CD4-positive, alpha-beta memory T cell (primary cell): ENCODE results near the gene BET1. TPM values are rescaled to one million over a fixed set of nuclear protein-coding genes. Genes with fewer than 3 reads are reported as not detected.
A peak's percentile ranks its signal among the peaks of the same experiment; 100 is the strongest.

Source experiments
- CTCF ChIA-PET: fragments of 350-600 bp; sonication (Branson Sonifier 250); formaldehyde crosslinking; loops from one replicate; lab custom pipeline; 2021; ENCODE audit warnings: inconsistent platforms; ENCODE audit not compliant: partially characterized antibody; lab: Charles Lee
- POLR2A ChIA-PET: fragments of 350-600 bp; sonication (Branson Sonifier 250); formaldehyde crosslinking; loops from one replicate; lab custom pipeline; 2021; ENCODE audit not compliant: partially characterized antibody; lab: Charles Lee
- DNase-seq, 5 donors: peaks; one replicate each; pipeline versions ENCODE4 v3.0.0 to v3.0.0-alpha.2; 2020 to 2022; ENCODE audit warnings: mixed read lengths in 1 of 5
- H3K27ac ChIP-seq: one replicate; pipeline ENCODE4 v1.7.0; 2013; ENCODE audit warnings: low read depth, low read length
- H3K27me3 ChIP-seq: 2 replicates; pipeline ENCODE4 v1.7.0; 2013; ENCODE audit warnings: mild to moderate bottlenecking, low read length, moderate library complexity; ENCODE audit not compliant: insufficient read depth
- H3K36me3 ChIP-seq: 2 replicates; pipeline ENCODE4 v1.7.0; 2013; ENCODE audit warnings: mild to moderate bottlenecking, low read length, moderate library complexity; ENCODE audit not compliant: insufficient read depth
- H3K4me1 ChIP-seq: 2 replicates; pipeline ENCODE4 v1.7.0; 2013; ENCODE audit warnings: mild to moderate bottlenecking, low read length, moderate library complexity; ENCODE audit not compliant: insufficient read depth
- H3K4me3 ChIP-seq, 2 donors: one replicate each; pipeline ENCODE4 v1.7.0; 2013; ENCODE audit warnings: low read length in 2 of 2, mild to moderate bottlenecking in 1 of 2
- H3K9me3 ChIP-seq, 2 donors: one replicate each; pipeline ENCODE4 v1.7.0; 2013; ENCODE audit warnings: low read length in 2 of 2, control low read depth in 1 of 2; ENCODE audit not compliant: control insufficient read depth in 1 of 2
- H3K27ac Mint-ChIP-seq, 7 donors: one replicate each; pipeline ENCODE4 v1.8.0; 2020 to 2021; ENCODE audit warnings: mixed read lengths in 7 of 7, mild to moderate bottlenecking in 6 of 7, inconsistent platforms in 3 of 7, moderate library complexity in 3 of 7
- H3K27me3 Mint-ChIP-seq, 2 donors: one replicate each; pipeline ENCODE4 v1.8.0; 2020 to 2021; ENCODE audit warnings: mixed read lengths in 2 of 2
- H3K36me3 Mint-ChIP-seq, 2 donors: one replicate each; pipeline ENCODE4 v1.8.0; 2020 to 2021; ENCODE audit warnings: mixed read lengths in 2 of 2, inconsistent platforms in 1 of 2, mild to moderate bottlenecking in 1 of 2
- H3K4me1 Mint-ChIP-seq, 4 donors: one replicate each; pipeline ENCODE4 v1.8.0; 2020 to 2021; ENCODE audit warnings: mixed read lengths in 4 of 4, mild to moderate bottlenecking in 1 of 4
- H3K4me3 Mint-ChIP-seq, 8 donors: one replicate each; pipeline ENCODE4 v1.8.0; 2020 to 2021; ENCODE audit warnings: mixed read lengths in 8 of 8, mild to moderate bottlenecking in 7 of 8, moderate library complexity in 6 of 8, inconsistent platforms in 3 of 8
- H3K9me3 Mint-ChIP-seq, 8 donors: one replicate each; pipeline ENCODE4 v1.8.0; 2020 to 2021; ENCODE audit warnings: mixed read lengths in 8 of 8, mild to moderate bottlenecking in 5 of 8, inconsistent platforms in 3 of 8, moderate library complexity in 1 of 8
- intact Hi-C: fragments of 100-400 bp; cut with micrococcal nuclease; formaldehyde crosslinking; loops from one replicate; pipeline ENCODE4 v1.15.1; 2023
- polyA plus RNA-seq, 2 donors: library from polyadenylated mRNA; unstranded; fragments of 300-500 nt; fragmentation: Illumina TruSeq; gene quantifications; one replicate each; pipeline ENCODE4 v1.2.3, GENCODE V29; 2021
- total RNA-seq, 2 experiments: library from RNA; stranded (reverse); gene quantifications; one replicate each; pipeline ENCODE4 v1.2.3, GENCODE V29; 2021

Gene BET1, protein sequence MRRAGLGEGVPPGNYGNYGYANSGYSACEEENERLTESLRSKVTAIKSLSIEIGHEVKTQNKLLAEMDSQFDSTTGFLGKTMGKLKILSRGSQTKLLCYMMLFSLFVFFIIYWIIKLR
- total RNA-seq (10 to 100 TPM; 40.8 to 45.7 TPM), polyA plus RNA-seq (10 to 100 TPM; 14.6 to 22.7 TPM)

DNA sequence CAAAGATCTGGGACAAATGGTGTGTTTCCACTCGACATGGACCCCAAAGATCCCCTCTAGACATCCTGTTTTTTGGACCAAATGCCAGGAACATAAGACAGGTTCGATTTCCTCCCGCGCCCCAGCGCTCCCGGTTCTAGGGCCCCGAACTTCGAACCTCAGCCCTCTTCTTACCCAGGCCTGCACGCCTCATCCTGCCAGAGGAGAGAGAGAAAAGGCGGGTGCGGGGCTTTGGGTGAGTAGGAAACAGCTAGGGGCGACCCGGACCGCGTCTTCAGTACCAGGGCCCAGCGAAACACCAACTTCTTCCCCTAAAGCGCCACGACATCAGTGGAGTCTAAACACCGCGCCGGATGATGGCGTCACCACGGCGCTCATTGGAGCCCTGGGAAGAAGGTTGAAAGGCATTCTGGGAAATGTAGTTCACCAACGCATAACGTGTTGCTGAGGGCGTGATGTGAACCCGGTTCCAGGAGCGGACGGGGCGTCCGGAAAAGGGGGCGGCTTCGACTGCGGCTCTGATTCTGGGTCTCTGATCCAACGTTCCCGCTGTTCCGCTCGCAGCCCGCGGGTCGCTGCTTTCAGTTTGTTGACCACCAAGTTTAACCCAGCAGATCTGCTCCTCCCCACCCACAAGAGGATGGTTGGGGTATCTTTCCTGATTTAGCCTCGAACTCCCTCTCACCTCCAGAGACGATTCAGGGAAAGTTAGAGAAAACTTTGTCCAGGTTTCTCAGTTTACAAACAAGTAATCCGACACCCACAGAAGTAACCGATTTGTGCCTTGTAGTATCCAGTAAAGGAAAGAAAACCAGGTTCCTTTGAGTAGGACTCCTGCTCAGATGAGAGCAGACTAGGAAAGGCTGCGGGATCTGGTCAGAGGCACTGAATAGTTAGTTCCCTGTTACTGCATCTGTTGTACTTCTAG is at the start of gene BET1:
BET1 (minus strand) TSS at position 332 of the 928 bp plus-strand sequence; CDS start at position 193, 139 bp downstream.
- Mint-ChIP-seq H3K36me3 (peaks cover 4 to 26% of the 10 kb centered on the region in 2 donors), H3K27ac (peak within 1 kb of the TSS; percentile 96 to 100 (median 99)), H3K4me3 (peak within 1 kb of the TSS; percentile 97 to 99 (median 99)), H3K27me3 (peaks cover 2 to 5% of the 10 kb centered on the region in 2 donors), H3K4me1 (peaks cover 25 to 51% (median 36%) of the 10 kb centered on the region in 4 donors), H3K9me3 (no peaks in the 10 kb centered on the region)
- peak within 1 kb of the TSS; percentile 95 to 96 for H3K4me3 ChIP-seq
- H3K27ac ChIP-seq: peak within 1 kb of the TSS; percentile 90
- peak; percentile 91 to 96 (median 92) for DNase-seq
- no peaks in the 10 kb centered on the region for H3K9me3 ChIP-seq
- intact Hi-C loops: loop anchor here (1.0 to 5.0 kb wide), 5 partner anchors 83 to 1872 kb away; partner anchors contain the start of genes CASD1, CYP51A1 and VPS50
- no peaks in the 10 kb centered on the region for H3K27me3 ChIP-seq
- H3K4me1 ChIP-seq: peaks cover 22% of the 10 kb centered on the region
- H3K36me3 ChIP-seq: no peaks in the 10 kb centered on the region
- POLR2A ChIA-PET: interaction anchor here (1.0 kb wide), 1 partner anchor 83 kb away, joined by 3 read pairs; no protein-coding TSS in a partner anchor
- CTCF ChIA-PET: no interaction called here

DNA sequence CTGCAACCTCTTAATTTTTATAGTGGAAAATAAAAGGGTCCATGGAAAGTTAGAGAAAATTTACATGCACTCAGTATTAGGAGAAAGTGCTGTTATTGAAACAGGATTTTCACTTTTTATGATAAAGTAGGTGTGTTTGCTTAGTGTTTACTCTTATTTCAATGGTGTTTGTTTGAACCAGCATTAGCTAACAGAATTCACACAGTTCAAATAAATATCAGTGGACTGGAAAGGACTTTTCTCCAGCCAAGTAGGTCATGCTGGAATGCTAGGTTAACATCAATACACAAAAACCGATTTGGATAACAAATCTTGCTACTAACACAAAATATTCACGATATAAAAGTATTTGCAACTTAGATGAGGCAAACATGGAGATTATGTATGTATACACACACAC is 49.4 kb upstream of the BET1 start:
- Mint-ChIP-seq H3K9me3 (peaks cover 0 to 1% (median 0%) of the 10 kb centered on the region in 8 donors), H3K4me1 (peaks cover 0 to 1% (median 0%) of the 10 kb centered on the region in 4 donors), H3K27me3 (peaks cover 3 to 16% of the 10 kb centered on the region in 2 donors), H3K27ac (no peak overlapping the region), H3K4me3 (no peak overlapping the region), H3K36me3 (no peaks in the 10 kb centered on the region)
- no peak overlapping the region for H3K27ac ChIP-seq
- no peak overlapping the region for H3K4me3 ChIP-seq
- CTCF ChIA-PET: no interaction called here
- H3K27me3 ChIP-seq: peaks cover 4% of the 10 kb centered on the region
- H3K9me3 ChIP-seq: no peaks in the 10 kb centered on the region
- intact Hi-C loops: no loop called here
- POLR2A ChIA-PET: no interaction called here
- no peak for DNase-seq
- no peaks in the 10 kb centered on the region for H3K36me3 ChIP-seq
- no peaks in the 10 kb centered on the region for H3K4me1 ChIP-seq

DNA sequence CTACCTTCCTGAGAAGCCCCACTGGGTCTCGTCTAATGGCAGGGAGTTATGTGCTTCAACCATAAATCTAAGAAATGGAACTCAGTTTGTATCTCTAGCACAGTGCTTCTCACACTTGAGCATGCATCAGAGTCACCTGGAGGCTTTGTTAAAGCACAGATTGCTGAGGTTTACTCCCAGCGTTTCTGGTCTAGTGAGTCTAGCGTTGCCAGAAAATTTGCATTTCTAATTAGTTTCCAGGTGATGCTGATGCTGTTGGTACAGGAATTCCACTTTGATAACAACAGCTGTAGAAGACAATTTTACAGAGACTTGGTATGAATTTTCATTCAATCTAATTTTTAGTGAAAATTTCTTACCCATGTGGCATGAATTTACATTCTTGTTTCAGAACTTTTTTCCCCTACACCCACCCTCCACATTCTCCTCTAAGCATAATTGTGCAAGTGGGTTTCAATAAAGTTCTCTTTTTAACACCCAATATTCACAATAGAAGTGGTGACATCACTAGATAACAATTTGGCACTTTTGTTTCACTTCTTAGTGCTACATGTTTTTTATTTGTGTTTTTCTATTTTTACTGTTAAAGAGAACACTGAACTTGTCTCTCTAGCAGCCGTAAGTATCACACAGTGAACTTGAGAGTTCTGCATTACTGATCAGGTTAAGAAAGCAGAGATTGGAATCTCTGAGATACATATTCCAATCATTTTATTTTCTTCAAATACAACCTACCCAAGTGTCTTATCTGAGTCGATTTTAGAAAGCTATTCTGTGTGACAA is 48.4 kb upstream of the BET1 start:
- no peaks in the 10 kb centered on the region for H3K4me1 ChIP-seq
- intact Hi-C loops: no loop called here
- H3K4me3 ChIP-seq: no peak overlapping the region
- Mint-ChIP-seq H3K36me3 (no peaks in the 10 kb centered on the region), H3K4me1 (peaks cover 0 to 1% (median 0%) of the 10 kb centered on the region in 4 donors), H3K27me3 (peaks cover 3 to 23% of the 10 kb centered on the region in 2 donors), H3K27ac (no peak overlapping the region), H3K9me3 (no peaks in the 10 kb centered on the region), H3K4me3 (no peak overlapping the region)
- no peaks in the 10 kb centered on the region for H3K9me3 ChIP-seq
- H3K27me3 ChIP-seq: no peaks in the 10 kb centered on the region
- ChIA-PET CTCF (no interaction called here), POLR2A (no interaction called here)
- H3K36me3 ChIP-seq: no peaks in the 10 kb centered on the region
- no peak overlapping the region for H3K27ac ChIP-seq
- DNase-seq: no peak

DNA sequence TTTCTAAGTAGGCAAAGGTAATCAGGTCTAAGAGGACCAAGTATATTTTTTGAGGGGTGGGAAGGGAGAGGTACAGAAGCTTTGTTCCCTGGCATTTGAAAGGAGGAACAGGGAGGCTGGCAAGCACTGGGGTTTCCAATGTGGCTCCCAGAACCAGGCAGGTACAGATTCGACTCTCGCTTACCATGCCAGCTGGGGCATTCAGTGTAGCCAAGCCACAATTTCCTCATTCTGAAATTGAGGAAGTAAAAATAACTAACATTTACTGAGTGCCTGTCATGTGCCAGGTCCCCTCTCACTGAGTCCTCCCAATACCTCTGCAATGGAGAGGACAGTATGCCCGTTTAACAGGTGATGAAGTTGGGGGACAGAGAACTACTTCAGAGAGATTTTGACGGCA is 45.9 kb upstream of the BET1 start:
- H3K27ac Mint-ChIP-seq: no peak overlapping the region
- peaks cover 8 to 27% of the 10 kb centered on the region in 2 donors for H3K27me3 Mint-ChIP-seq
- ChIA-PET CTCF (no interaction called here), POLR2A (no interaction called here)
- H3K9me3 ChIP-seq: no peaks in the 10 kb centered on the region
- no peaks in the 10 kb centered on the region for H3K36me3 ChIP-seq
- no peak overlapping the region for H3K4me3 ChIP-seq
- no peak overlapping the region for H3K27ac ChIP-seq
- H3K36me3 Mint-ChIP-seq: no peaks in the 10 kb centered on the region
- no peak for DNase-seq
- H3K4me1 ChIP-seq: no peaks in the 10 kb centered on the region
- H3K9me3 Mint-ChIP-seq: no peaks in the 10 kb centered on the region
- H3K4me3 Mint-ChIP-seq: no peak overlapping the region
- intact Hi-C loops: no loop called here
- peaks cover 4% of the 10 kb centered on the region for H3K27me3 ChIP-seq
- H3K4me1 Mint-ChIP-seq: peaks cover 0 to 1% (median 0%) of the 10 kb centered on the region in 4 donors

DNA sequence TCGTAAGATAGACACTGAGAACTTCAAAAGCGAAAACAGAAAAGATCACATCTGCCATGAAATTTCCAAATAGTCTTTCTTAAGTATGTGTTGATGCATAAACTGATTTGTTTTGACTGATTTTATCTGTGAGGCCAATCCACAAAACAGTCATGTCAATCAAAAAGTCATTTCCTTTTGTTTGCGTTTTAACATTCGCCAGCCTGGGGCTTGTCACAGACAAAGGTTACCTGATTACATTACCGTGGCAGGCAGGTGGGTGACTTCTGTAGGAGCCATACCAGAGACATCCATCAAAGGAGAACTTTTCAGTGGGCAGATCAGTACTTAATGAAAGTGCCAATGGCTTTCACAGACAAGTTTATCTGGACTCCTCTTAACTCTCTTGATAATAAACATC is 45.5 kb upstream of the BET1 start:
- Mint-ChIP-seq H3K9me3 (no peaks in the 10 kb centered on the region), H3K27me3 (peaks cover 10 to 27% of the 10 kb centered on the region in 2 donors), H3K4me3 (no peak overlapping the region), H3K27ac (no peak overlapping the region), H3K4me1 (peaks cover 0 to 1% (median 0%) of the 10 kb centered on the region in 4 donors), H3K36me3 (no peaks in the 10 kb centered on the region)
- no peak overlapping the region for H3K4me3 ChIP-seq
- ChIA-PET CTCF (no interaction called here), POLR2A (no interaction called here)
- H3K4me1 ChIP-seq: no peaks in the 10 kb centered on the region
- DNase-seq: no peak
- H3K27ac ChIP-seq: no peak overlapping the region
- no peaks in the 10 kb centered on the region for H3K36me3 ChIP-seq
- H3K27me3 ChIP-seq: peaks cover 4% of the 10 kb centered on the region
- H3K9me3 ChIP-seq: no peaks in the 10 kb centered on the region
- intact Hi-C loops: no loop called here

DNA sequence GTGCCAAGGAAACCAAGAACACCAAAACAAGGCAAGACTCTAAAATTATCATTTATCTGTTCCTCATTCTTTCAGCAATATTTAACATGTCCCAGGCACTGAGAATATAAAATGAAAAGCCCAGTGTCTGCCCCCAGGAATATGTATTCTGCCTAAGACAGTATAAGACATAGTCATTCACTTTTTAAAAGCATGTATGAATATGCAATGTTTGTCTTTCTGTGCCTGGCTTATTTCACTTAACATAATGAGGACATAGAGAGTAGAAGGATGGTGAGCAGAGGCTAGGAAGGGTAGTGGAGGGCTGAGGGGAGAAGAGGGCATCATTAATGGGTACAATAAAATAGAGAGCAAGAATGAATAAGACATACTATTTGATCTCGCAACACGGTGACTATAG is 44.6 kb upstream of the BET1 start:
- no peaks in the 10 kb centered on the region for H3K4me1 ChIP-seq
- CTCF ChIA-PET: no interaction called here
- no peak overlapping the region for H3K27ac Mint-ChIP-seq

DNA sequence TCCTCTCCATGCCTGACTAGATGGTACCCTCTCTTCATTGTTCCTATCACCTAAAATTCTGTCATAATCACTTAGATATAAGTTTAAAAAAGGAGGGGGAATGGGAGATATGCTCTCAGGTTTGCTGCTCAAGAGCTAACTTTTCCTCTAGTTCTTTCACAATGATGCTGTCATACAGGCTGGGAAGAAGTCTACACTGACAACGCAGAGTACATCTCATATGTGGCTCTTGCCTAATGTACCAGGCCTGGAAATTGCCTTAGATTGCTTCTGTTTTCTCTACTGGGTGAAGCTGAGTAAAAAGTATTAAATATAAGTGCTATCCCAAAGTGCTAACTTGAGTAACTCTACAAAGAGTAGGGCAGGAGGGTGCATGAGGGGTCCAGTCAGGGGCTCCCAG is 43.8 kb upstream of the BET1 start:
- Mint-ChIP-seq H3K4me1 (peaks cover 0 to 1% (median 0%) of the 10 kb centered on the region in 4 donors), H3K36me3 (no peaks in the 10 kb centered on the region), H3K9me3 (no peaks in the 10 kb centered on the region), H3K27ac (no peak overlapping the region), H3K4me3 (no peak overlapping the region), H3K27me3 (peaks cover 10 to 23% of the 10 kb centered on the region in 2 donors)
- POLR2A ChIA-PET: no interaction called here
- intact Hi-C loops: no loop called here
- Histone ChIP-seq H3K9me3 (no peaks in the 10 kb centered on the region), H3K27me3 (peaks cover 4% of the 10 kb centered on the region), H3K27ac (no peak overlapping the region), H3K4me1 (no peaks in the 10 kb centered on the region), H3K36me3 (no peaks in the 10 kb centered on the region), H3K4me3 (no peak overlapping the region)
- CTCF ChIA-PET: no interaction called here
- DNase-seq: no peak

More for the DNA sequence above, 44.6 kb upstream of the BET1 start:
- Histone ChIP-seq H3K36me3 (no peaks in the 10 kb centered on the region), H3K27ac (no peak overlapping the region), H3K27me3 (peaks cover 4% of the 10 kb centered on the region), H3K4me3 (no peak overlapping the region), H3K9me3 (no peaks in the 10 kb centered on the region)
- no peak overlapping the region for H3K4me3 Mint-ChIP-seq
- H3K9me3 Mint-ChIP-seq: no peaks in the 10 kb centered on the region
- intact Hi-C loops: no loop called here
- POLR2A ChIA-PET: no interaction called here
- no peak for DNase-seq
- H3K27me3 Mint-ChIP-seq: peaks cover 10 to 23% of the 10 kb centered on the region in 2 donors
- peaks cover 0 to 1% (median 0%) of the 10 kb centered on the region in 4 donors for H3K4me1 Mint-ChIP-seq
- H3K36me3 Mint-ChIP-seq: no peaks in the 10 kb centered on the region
